K562 (cell line): Measurements from ENCODE around the gene TSPAN16. TPM values are rescaled to one million over a fixed set of nuclear protein-coding genes. Genes with fewer than 3 reads are reported as not detected.

Source experiments
- ATAC-seq: fragments of 200-7000 bp; cut with Tn5 transposase; 3 replicates; pipeline ENCODE4 v1.9.1; 2020; ENCODE audit warnings: moderate library complexity
- BruUV-seq: library from RNA; stranded (reverse); fragments of 400-500 nt; replicated peaks from 2 replicates; lab custom pipeline; 2021; lab: Mats Ljungman, UMichigan
- CTCF ChIA-PET: fragments of 300-600 bp; formaldehyde crosslinking; extraction: SDS; loops from one replicate; lab custom pipeline; 2021; ENCODE audit warnings: low intra/inter-chr PET ratio; lab: Yijun Ruan, JAX
- POLR2A ChIA-PET: fragments of 300-600, 350-650 bp; sonication (Branson Sonifier 250); formaldehyde crosslinking; extraction: SDS; loops from one replicate; lab custom pipeline; 2021; ENCODE audit warnings: antibody characterized with exemption, inconsistent platforms; lab: Yijun Ruan, JAX
- DNase-seq, 4 experiments: peaks; one replicate each; pipeline versions ENCODE4 v3.0.0 to v3.0.0-alpha.2; 2011 to 2018; ENCODE audit warnings: low spot score in 3 of 4, mixed read lengths in 3 of 4; ENCODE audit errors: extremely low read depth in 1 of 4
- FAIRE-seq: peaks from 2 replicates; lab custom pipeline; 2011; peaks lifted over from hg19 to GRCh38; lab: Jason Lieb, UNC
- H2AFZ ChIP-seq: 2 replicates; pipeline ENCODE4 v1.6.0; 2011; ENCODE audit warnings: low read depth, low read length, control low read depth, inconsistent platforms
- H3K27ac ChIP-seq: fragments of 200-600 bp; 3 replicates; pipeline ENCODE4 v1.8.0; 2011; ENCODE audit warnings: low read depth, mild to moderate bottlenecking, control low read depth, inconsistent platforms, low read length, moderate library complexity, mixed read lengths; ENCODE audit errors: extremely low read depth
- H3K27me3 ChIP-seq, 2 experiments: fragments of 300-600 bp in 1 of 2; 2 replicates in 1 of 2; 3 replicates in 1 of 2; pipeline versions ENCODE4 v1.6.0 to v1.8.0; 2011; ENCODE audit warnings: inconsistent platforms in 2 of 2, low read length in 2 of 2, mild to moderate bottlenecking in 1 of 2, mixed read lengths in 1 of 2, moderate library complexity in 1 of 2; ENCODE audit not compliant: control insufficient read depth in 2 of 2, insufficient read depth in 2 of 2
- H3K36me3 ChIP-seq: fragments of 300-600 bp; 3 replicates; pipeline ENCODE4 v1.8.0; 2011; ENCODE audit warnings: mild to moderate bottlenecking, low read length, inconsistent platforms; ENCODE audit not compliant: control insufficient read depth, insufficient read depth
- H3K4me1 ChIP-seq, 2 experiments: fragments of 200-600 bp in 1 of 2; replicated peaks in 1 of 2; 2 replicates in 1 of 2; 3 replicates in 1 of 2; pipeline versions ENCODE4 v1.5.1 to v1.8.0; 2011; ENCODE audit warnings: inconsistent platforms in 2 of 2, low read length in 2 of 2, mild to moderate bottlenecking in 1 of 2, mixed read lengths in 1 of 2, moderate library complexity in 1 of 2; ENCODE audit not compliant: control insufficient read depth in 2 of 2, insufficient read depth in 2 of 2
- H3K4me2 ChIP-seq: 2 replicates; pipeline ENCODE4 v1.6.1; 2011; ENCODE audit warnings: low read length, control low read depth, inconsistent platforms, mixed read lengths; ENCODE audit not compliant: insufficient read depth
- H3K4me3 ChIP-seq: fragments of 200-600 bp; sonication (generic), shearing (Covaris generic); 2 replicates; pipeline ENCODE4 v1.5.1; 2016; ENCODE audit warnings: control low read depth, inconsistent platforms
- H3K79me2 ChIP-seq: fragments of 200-600 bp; 3 replicates; pipeline ENCODE4 v1.8.0; 2011; ENCODE audit warnings: low read length, inconsistent platforms; ENCODE audit not compliant: control insufficient read depth, insufficient read depth
- H3K9ac ChIP-seq, 2 experiments: 2 replicates each; pipeline versions ENCODE4 v1.6.0 to v1.6.1; 2011; ENCODE audit warnings: low read depth in 2 of 2, low read length in 2 of 2, control low read depth in 1 of 2, inconsistent platforms in 1 of 2, mild to moderate bottlenecking in 1 of 2, mixed read lengths in 1 of 2; ENCODE audit not compliant: insufficient read depth in 1 of 2
- H3K9me1 ChIP-seq: one replicate; pipeline ENCODE4 v1.6.0; 2011; ENCODE audit warnings: inconsistent platforms, mild to moderate bottlenecking, low read length, moderate library complexity; ENCODE audit not compliant: control insufficient read depth, insufficient read depth
- H3K9me3 ChIP-seq: replicated peaks from 2 replicates; pipeline ENCODE4 v1.5.1; 2011; ENCODE audit warnings: low read depth, low read length, inconsistent platforms; ENCODE audit not compliant: control insufficient read depth, insufficient read depth
- H4K20me1 ChIP-seq: replicated peaks from 2 replicates; pipeline ENCODE4 v1.6.1; 2011; ENCODE audit warnings: low read length, inconsistent platforms, mixed read lengths; ENCODE audit not compliant: control insufficient read depth, insufficient read depth
- CBFA2T2 ChIP-seq: fragments of 450-650 bp; conservative IDR thresholded peaks from 2 replicates; pipeline ENCODE4 v1.6.1; 2017; ENCODE audit warnings: mild to moderate bottlenecking
- FOSL1 ChIP-seq: fragments of 200-800 bp; sonication (Bioruptor generic); conservative IDR thresholded peaks from 2 replicates; pipeline ENCODE4 v1.6.1; 2016; ENCODE audit warnings: missing genetic modification characterization, missing compliant biosample characterization
- FOXA1 ChIP-seq: fragments of 450-650 bp; IDR thresholded peaks from 2 replicates; pipeline ENCODE4 v1.6.1; 2016; ENCODE audit warnings: mild to moderate bottlenecking, borderline replicate concordance
- MBD1 ChIP-seq: fragments of 250-450 bp; sonication (Bioruptor Pico); IDR thresholded peaks from 2 replicates; pipeline ENCODE4 v1.8.0; 2022; ENCODE audit warnings: inconsistent platforms
- PATZ1 ChIP-seq: fragments of 250-450 bp; sonication (Bioruptor Pico); IDR thresholded peaks from 2 replicates; pipeline ENCODE4 v1.5.0; 2020; ENCODE audit warnings: mild to moderate bottlenecking, borderline replicate concordance
- PRDM10 ChIP-seq: fragments of 450-650 bp; IDR thresholded peaks from 2 replicates; pipeline ENCODE4 v1.6.1; 2018; ENCODE audit not compliant: partially characterized antibody
- PTBP1 ChIP-seq: fragments of 200-400 bp; formaldehyde crosslinking; IDR thresholded peaks from 2 replicates; pipeline ENCODE4 v1.6.1; 2017; ENCODE audit warnings: low read depth, low read length
- XRCC3 ChIP-seq: fragments of 450-650 bp; IDR thresholded peaks from 2 replicates; pipeline ENCODE4 v1.6.1; 2017; ENCODE audit warnings: mild to moderate bottlenecking, moderate library complexity
- ZBTB26 ChIP-seq: fragments of 450-650 bp; formaldehyde crosslinking; IDR thresholded peaks from 2 replicates; pipeline ENCODE4 v1.4.0; 2022; ENCODE audit warnings: missing genetic modification characterization
- ZNF584 ChIP-seq: fragments of 200-800 bp; sonication (Bioruptor generic); IDR thresholded peaks from 2 replicates; pipeline ENCODE4 v1.6.1; 2016; ENCODE audit warnings: low read depth, mild to moderate bottlenecking, missing genetic modification characterization, missing compliant biosample characterization
- ZNF589 ChIP-seq: fragments of 200-800 bp; sonication (Bioruptor generic); IDR thresholded peaks from 2 replicates; pipeline ENCODE4 v1.6.1; 2016; ENCODE audit warnings: low read depth, missing genetic modification characterization, missing compliant biosample characterization
- WGBS: fragments of 100-300 bp; shearing (Covaris generic); methylation state at CpG from one replicate; pipeline ENCODE4 v1.1.6; 2016; ENCODE audit warnings: low coverage, mixed read lengths; ENCODE audit not compliant: insufficient coverage; ENCODE audit errors: missing lambda C conversion rate; 5-methylcytosine and 5-hydroxymethylcytosine counted together
- in situ Hi-C: fragments of 300-500 bp; cut with MboI; formaldehyde crosslinking; loops from 4 replicates; pipeline ENCODE4 v1.15.0; 2018; ENCODE audit warnings: inconsistent platforms, mixed read lengths
- intact Hi-C: fragments of 100-400 bp; cut with micrococcal nuclease; formaldehyde crosslinking; loops from 2 replicates; pipeline ENCODE4 v1.14.2; 2022
- polyA plus RNA-seq, 8 experiments: library from polyadenylated mRNA; depleted of rRNA in 4 of 8; stranded (reverse) in 5 of 8; unstranded in 3 of 8; fragments of >200 nt; fragmentation: Nextera tagmentation in 2 of 8; fragmentation: Illumina TruSeq in 1 of 8; extraction: Ambion mirVana in 2 of 8; extraction: Trizol in 1 of 8; gene quantifications; 2 replicates each; pipeline versions ENCODE4 v1.2.1 to v1.2.3, GENCODE V29; 2011 to 2014; ENCODE audit warnings: inconsistent platforms in 1 of 8, missing spikeins in 1 of 8
- total RNA-seq, 7 experiments: library from RNA; depleted of rRNA in 6 of 7; stranded (reverse); fragments of >200 nt in 6 of 7; fragmentation: Illumina TruSeq in 2 of 7; extraction: Trizol in 2 of 7; gene quantifications; 2 replicates each; pipeline versions ENCODE4 v1.2.1 to v1.2.3, GENCODE V29; 2011 to 2021; ENCODE audit warnings: low replicate concordance in 1 of 7

Gene TSPAN16
- total and polyA plus RNA-seq, 9 of the 15 experiments (the other 6 are each of a cell fraction or from before 2014, with no cell fraction given) = not detected

GRCh38 chr19:11268783-11269267 lies 27.1 kb upstream of the TSPAN16 start:
- H2AFZ ChIP-seq = peak overlapping the region; percentile 10; the same call in 1 of the 2 replicates
- no TSS peak for BruUV-seq
- ATAC-seq = peak; percentile 77
- no peaks in the 10 kb centered on the region for H3K9me3 ChIP-seq
- H3K36me3 ChIP-seq = no peaks in the 10 kb centered on the region
- peak; percentile 38 to 72 (median 52) for DNase-seq
- ChIA-PET POLR2A (no interaction called here), CTCF (interaction anchor here (0.6 kb wide), 1 partner anchor 56 kb away, joined by 3 read pairs; no protein-coding TSS in a partner anchor)
- H3K27me3 ChIP-seq = peaks cover 0 to 2% of the 10 kb centered on the region in 2 experiments; a peak in 2 of 5 replicates
- H3K4me3 ChIP-seq = no peak overlapping the region
- FAIRE-seq = peak; percentile 78
- H4K20me1 ChIP-seq = 0 out of 2 replicates have a peak, but pooled peaks cover 3% of the 10 kb centered on the region
- in situ Hi-C loops (no loop called here), intact Hi-C loops (no loop called here)
- H3K9ac ChIP-seq = peak overlapping the region in 1 of 2 experiments; percentile 24; a peak in 1 of 4 replicates
- 20% methylated on average over 10 of the region's 10 CpGs for WGBS
- no peaks in the 10 kb centered on the region for H3K9me1 ChIP-seq
- peaks cover 10 to 12% of the 10 kb centered on the region in 2 experiments; a peak in 3 of 5 replicates for H3K4me1 ChIP-seq
- H3K27ac ChIP-seq = peak overlapping the region; percentile 46; the same call in 1 of the 3 replicates
- H3K79me2 ChIP-seq = no peaks in the 10 kb centered on the region
- H3K4me2 ChIP-seq = no peak overlapping the region
- no peak for TF ChIP-seq ZBTB26 (CRISPR knock-in tag)
- TF ChIP-seq PTBP1 = peak; percentile 86; the same call in 1 of the 2 replicates
- no peak for TF ChIP-seq MBD1
- TF ChIP-seq FOXA1 = no peak
- no peak for TF ChIP-seq PRDM10
- no peak for TF ChIP-seq ZNF584 (CRISPR knock-in tag)
- TF ChIP-seq ZNF589 (CRISPR knock-in tag) = peak; percentile 60; the same call in 1 of the 2 replicates
- peak; percentile 84 for TF ChIP-seq CBFA2T2
- no peak for TF ChIP-seq PATZ1
- no peak for TF ChIP-seq XRCC3
- TF ChIP-seq FOSL1 = no peak
